ENCODE measurements around the gene KLHL25. TPM values are rescaled to one million over a fixed set of nuclear protein-coding genes. Genes with fewer than 3 reads are reported as not detected.

Gene KLHL25
- total and polyA plus RNA-seq, 2 of the 13 experiments (the other 11 are each of a cell fraction or from before 2014, with no cell fraction given), result 3.7 to 8.2 TPM

DNA sequence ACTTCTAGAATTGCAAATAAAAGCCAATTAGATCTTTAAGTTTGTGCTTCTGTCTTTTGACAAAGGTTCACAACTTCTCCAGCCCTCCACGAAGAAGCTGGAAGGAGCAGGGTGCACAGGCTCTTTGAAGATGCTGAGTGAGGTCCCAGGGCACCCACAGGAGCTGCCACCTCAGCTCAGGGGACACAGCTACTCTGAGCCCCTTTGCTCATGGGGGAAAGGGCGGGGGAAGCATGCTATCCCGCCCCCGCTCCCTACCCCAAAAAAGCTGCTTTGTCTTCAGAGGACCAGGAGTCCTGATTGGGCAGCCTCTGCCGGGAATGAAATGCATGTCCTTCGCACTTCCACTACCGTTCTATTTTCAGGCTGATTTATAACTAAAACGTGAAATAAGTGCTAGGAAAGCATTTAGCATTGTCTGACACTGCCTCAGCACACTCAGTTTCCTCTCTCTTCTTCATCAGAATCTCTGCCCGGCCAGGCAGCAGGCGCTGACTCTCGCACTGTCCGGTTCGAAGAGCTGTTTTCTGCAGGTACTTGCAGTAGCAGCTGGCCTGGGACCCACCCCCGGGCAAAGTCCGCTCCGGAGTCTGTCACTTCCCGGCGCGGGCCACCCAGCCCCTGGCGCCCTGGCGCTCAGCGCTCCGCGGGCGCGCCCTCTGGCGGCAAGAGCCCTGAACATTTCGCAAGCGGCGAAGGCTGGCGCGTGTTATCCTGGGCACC lies 45.5 kb upstream of the KLHL25 start (continued):
- TF ChIP-seq, protein P1, sequence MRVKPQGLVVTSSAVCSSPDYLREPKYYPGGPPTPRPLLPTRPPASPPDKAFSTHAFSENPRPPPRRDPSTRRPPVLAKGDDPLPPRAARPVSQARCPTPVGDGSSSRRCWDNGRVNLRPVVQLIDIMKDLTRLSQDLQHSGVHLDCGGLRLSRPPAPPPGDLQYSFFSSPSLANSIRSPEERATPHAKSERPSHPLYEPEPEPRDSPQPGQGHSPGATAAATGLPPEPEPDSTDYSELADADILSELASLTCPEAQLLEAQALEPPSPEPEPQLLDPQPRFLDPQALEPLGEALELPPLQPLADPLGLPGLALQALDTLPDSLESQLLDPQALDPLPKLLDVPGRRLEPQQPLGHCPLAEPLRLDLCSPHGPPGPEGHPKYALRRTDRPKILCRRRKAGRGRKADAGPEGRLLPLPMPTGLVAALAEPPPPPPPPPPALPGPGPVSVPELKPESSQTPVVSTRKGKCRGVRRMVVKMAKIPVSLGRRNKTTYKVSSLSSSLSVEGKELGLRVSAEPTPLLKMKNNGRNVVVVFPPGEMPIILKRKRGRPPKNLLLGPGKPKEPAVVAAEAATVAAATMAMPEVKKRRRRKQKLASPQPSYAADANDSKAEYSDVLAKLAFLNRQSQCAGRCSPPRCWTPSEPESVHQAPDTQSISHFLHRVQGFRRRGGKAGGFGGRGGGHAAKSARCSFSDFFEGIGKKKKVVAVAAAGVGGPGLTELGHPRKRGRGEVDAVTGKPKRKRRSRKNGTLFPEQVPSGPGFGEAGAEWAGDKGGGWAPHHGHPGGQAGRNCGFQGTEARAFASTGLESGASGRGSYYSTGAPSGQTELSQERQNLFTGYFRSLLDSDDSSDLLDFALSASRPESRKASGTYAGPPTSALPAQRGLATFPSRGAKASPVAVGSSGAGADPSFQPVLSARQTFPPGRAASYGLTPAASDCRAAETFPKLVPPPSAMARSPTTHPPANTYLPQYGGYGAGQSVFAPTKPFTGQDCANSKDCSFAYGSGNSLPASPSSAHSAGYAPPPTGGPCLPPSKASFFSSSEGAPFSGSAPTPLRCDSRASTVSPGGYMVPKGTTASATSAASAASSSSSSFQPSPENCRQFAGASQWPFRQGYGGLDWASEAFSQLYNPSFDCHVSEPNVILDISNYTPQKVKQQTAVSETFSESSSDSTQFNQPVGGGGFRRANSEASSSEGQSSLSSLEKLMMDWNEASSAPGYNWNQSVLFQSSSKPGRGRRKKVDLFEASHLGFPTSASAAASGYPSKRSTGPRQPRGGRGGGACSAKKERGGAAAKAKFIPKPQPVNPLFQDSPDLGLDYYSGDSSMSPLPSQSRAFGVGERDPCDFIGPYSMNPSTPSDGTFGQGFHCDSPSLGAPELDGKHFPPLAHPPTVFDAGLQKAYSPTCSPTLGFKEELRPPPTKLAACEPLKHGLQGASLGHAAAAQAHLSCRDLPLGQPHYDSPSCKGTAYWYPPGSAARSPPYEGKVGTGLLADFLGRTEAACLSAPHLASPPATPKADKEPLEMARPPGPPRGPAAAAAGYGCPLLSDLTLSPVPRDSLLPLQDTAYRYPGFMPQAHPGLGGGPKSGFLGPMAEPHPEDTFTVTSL (CRISPR knock-in tag; IDR thresholded peaks at IDR 0.05; ENCODE audit: borderline replicate concordance), result peak; percentile 79; the same call in 1 of the 2 replicates
- TF ChIP-seq ZNF256 (CRISPR knock-in tag; conservative IDR thresholded peaks at IDR 0.05) (peak; percentile 66; the same call in 1 of the 2 replicates), NFRKB (IDR thresholded peaks at IDR 0.05) (no peak), HDAC6 (IDR thresholded peaks at IDR 0.05; ENCODE audit: low read depth, low read length) (no peak), GFI1 (CRISPR knock-in tag; IDR thresholded peaks at IDR 0.05; ENCODE audit: borderline replicate concordance) (no peak; the same call in none of the 2 replicates), SMAD3 (CRISPR knock-in tag; IDR thresholded peaks at IDR 0.05) (peak; percentile 62; the same call in 1 of the 2 replicates), CENPX (CRISPR knock-in tag; IDR thresholded peaks at IDR 0.05) (no peak), ZNF451 (CRISPR knock-in tag; IDR thresholded peaks at IDR 0.05) (peak; percentile 84; the same call in 1 of the 2 replicates), MAFF (IDR thresholded peaks at IDR 0.05; ENCODE audit: low read depth, low read length) (no peak), NBN (conservative IDR thresholded peaks at IDR 0.05) (no peak), ZNF296 (CRISPR knock-in tag; conservative IDR thresholded peaks at IDR 0.05) (no peak), ONECUT2 (CRISPR knock-in tag; IDR thresholded peaks at IDR 0.05) (no peak), ZNF282 (IDR thresholded peaks at IDR 0.05; ENCODE audit: partially characterized antibody) (no peak), ZSCAN9 (CRISPR knock-in tag; IDR thresholded peaks at IDR 0.05; ENCODE audit: borderline replicate concordance) (0 out of 2 replicates have a peak, but pooled peaks have one; percentile 83), ZMYM3 (CRISPR knock-in tag; IDR thresholded peaks at IDR 0.05) (peak; percentile 70; the same call in 1 of the 2 replicates), TRIM24 (CRISPR knock-in tag; IDR thresholded peaks at IDR 0.05) (no peak), AGO2 (optimal IDR thresholded peaks at IDR 0.05; ENCODE audit: low read depth, low read length) (no peak)
- TF ChIP-seq, protein P2, sequence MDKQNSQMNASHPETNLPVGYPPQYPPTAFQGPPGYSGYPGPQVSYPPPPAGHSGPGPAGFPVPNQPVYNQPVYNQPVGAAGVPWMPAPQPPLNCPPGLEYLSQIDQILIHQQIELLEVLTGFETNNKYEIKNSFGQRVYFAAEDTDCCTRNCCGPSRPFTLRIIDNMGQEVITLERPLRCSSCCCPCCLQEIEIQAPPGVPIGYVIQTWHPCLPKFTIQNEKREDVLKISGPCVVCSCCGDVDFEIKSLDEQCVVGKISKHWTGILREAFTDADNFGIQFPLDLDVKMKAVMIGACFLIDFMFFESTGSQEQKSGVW (CRISPR knock-in tag; IDR thresholded peaks at IDR 0.05; ENCODE audit: borderline replicate concordance), result no peak
- TF ChIP-seq, protein P3, sequence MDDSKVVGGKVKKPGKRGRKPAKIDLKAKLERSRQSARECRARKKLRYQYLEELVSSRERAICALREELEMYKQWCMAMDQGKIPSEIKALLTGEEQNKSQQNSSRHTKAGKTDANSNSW (CRISPR knock-in tag; IDR thresholded peaks at IDR 0.05; ENCODE audit: borderline replicate concordance), result no peak
- TF ChIP-seq, protein P4, sequence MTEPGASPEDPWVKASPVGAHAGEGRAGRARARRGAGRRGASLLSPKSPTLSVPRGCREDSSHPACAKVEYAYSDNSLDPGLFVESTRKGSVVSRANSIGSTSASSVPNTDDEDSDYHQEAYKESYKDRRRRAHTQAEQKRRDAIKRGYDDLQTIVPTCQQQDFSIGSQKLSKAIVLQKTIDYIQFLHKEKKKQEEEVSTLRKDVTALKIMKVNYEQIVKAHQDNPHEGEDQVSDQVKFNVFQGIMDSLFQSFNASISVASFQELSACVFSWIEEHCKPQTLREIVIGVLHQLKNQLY (CRISPR knock-in tag; IDR thresholded peaks at IDR 0.05), result peak; percentile 63; the same call in 1 of the 2 replicates

All from HepG2 (cell line).